Kidney epithelial cell (primary cell): ENCODE results near the gene CLCN2. TPM values are rescaled to one million over a fixed set of nuclear protein-coding genes. Genes with fewer than 3 reads are reported as not detected.

ENCODE experiments used
- DNase-seq: peaks from one replicate; pipeline ENCODE4 v3.0.0-alpha.2; 2010; ENCODE audit warnings: low read depth
- H3K27me3 ChIP-seq: 2 replicates; pipeline ENCODE4 v1.6.0; 2011; ENCODE audit warnings: low read length; ENCODE audit not compliant: control insufficient read depth, insufficient read depth
- H3K36me3 ChIP-seq: 2 replicates; pipeline ENCODE4 v1.5.1; 2011; ENCODE audit warnings: low read length; ENCODE audit not compliant: control insufficient read depth, insufficient read depth
- H3K4me3 ChIP-seq: 2 replicates; pipeline ENCODE4 v1.5.1; 2011; ENCODE audit warnings: low read depth, mild to moderate bottlenecking, control low read depth, low read length
- total RNA-seq: library from RNA; depleted of rRNA; stranded (reverse); fragments of >200 nt; gene quantifications from 2 replicates; pipeline ENCODE4 v1.2.3, GENCODE V29; 2015
- TF ChIP-seq, protein P1 (sequence below): IDR thresholded peaks from 2 replicates; pipeline ENCODE4 v1.5.1; 2011; ENCODE audit warnings: mild to moderate bottlenecking, moderate library complexity, low read length, control low read depth, inconsistent platforms; ENCODE audit not compliant: insufficient read depth, poor library complexity, severe bottlenecking

The CLCN2 gene
- total RNA-seq, 1 donor from 2014 or later: 2.6 TPM

DNA sequence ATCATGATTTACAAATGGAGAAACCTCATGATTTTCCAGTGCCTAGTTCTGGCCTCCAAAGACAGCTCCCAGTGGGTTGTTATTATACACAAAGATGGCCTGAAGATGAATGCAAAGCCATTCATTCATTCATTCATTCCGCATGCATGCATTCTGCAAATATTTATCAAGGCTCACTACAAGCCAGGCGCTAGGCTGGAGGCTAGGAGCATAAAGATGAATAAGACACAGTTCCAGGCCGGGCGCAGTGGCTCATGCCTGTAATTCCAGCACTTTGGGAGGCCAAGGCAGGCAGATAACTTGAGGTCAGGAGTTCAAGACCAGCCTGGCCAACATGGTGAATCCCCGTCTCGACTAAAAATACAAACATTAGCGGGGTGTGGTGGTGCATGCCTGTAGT is 64.8 kb downstream of the CLCN2 start:
- Histone ChIP-seq H3K4me3 (no peak overlapping the region), H3K36me3 (no peaks in the 10 kb centered on the region), H3K27me3 (peaks cover 6% of the 10 kb centered on the region)
- DNase-seq: no peak
- TF ChIP-seq, protein P1, sequence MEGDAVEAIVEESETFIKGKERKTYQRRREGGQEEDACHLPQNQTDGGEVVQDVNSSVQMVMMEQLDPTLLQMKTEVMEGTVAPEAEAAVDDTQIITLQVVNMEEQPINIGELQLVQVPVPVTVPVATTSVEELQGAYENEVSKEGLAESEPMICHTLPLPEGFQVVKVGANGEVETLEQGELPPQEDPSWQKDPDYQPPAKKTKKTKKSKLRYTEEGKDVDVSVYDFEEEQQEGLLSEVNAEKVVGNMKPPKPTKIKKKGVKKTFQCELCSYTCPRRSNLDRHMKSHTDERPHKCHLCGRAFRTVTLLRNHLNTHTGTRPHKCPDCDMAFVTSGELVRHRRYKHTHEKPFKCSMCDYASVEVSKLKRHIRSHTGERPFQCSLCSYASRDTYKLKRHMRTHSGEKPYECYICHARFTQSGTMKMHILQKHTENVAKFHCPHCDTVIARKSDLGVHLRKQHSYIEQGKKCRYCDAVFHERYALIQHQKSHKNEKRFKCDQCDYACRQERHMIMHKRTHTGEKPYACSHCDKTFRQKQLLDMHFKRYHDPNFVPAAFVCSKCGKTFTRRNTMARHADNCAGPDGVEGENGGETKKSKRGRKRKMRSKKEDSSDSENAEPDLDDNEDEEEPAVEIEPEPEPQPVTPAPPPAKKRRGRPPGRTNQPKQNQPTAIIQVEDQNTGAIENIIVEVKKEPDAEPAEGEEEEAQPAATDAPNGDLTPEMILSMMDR: no peak

Other genes with a start within 250 kb of the CLCN2 start
- 28.8 and 33.8 TPM in 2 replicates for gene EIF2B5, start 226.2 kb downstream of the CLCN2 start, total RNA-seq
- gene DVL3, start 206.2 kb downstream of the CLCN2 start, total RNA-seq: 51.7 and 61.6 TPM in 2 replicates
- gene AP2M1, start 186.8 kb downstream of the CLCN2 start, total RNA-seq: 282 and 297 TPM in 2 replicates
- 55.7 and 57.9 TPM in 2 replicates for gene ABCF3, start 175.4 kb downstream of the CLCN2 start, total RNA-seq
- 0.07 TPM in 1 of 2 replicates, not detected in the other for gene VWA5B2, start 132.0 kb downstream of the CLCN2 start, total RNA-seq
- 69.8 and 73.7 TPM in 2 replicates for gene ALG3, start 112.6 kb downstream of the CLCN2 start, total RNA-seq
- gene EEF1AKMT4, start 111.9 kb downstream of the CLCN2 start, total RNA-seq: 6.3 and 8.3 TPM in 2 replicates
- 0.67 and 1.2 TPM in 2 replicates for gene CAMK2N2, start 100.1 kb downstream of the CLCN2 start, total RNA-seq
- gene ECE2, start 85.6 kb downstream of the CLCN2 start, total RNA-seq: not detected in 2 replicates
- 903 and 972 TPM in 2 replicates for gene PSMD2, start 62.4 kb downstream of the CLCN2 start, total RNA-seq
- 381 and 386 TPM in 2 replicates for gene EIF4G1, start 47.0 kb downstream of the CLCN2 start, total RNA-seq
- 14.0 and 14.7 TPM in 2 replicates for gene FAM131A, start 24.0 kb downstream of the CLCN2 start, total RNA-seq
- gene POLR2H, start 105 bp upstream of the CLCN2 start, total RNA-seq: 73.3 and 79.8 TPM in 2 replicates
- 0.25 TPM in 1 of 2 replicates, not detected in the other for gene THPO, start 16.6 kb upstream of the CLCN2 start, total RNA-seq
- gene CHRD, start 18.4 kb upstream of the CLCN2 start, total RNA-seq: under 0.01 and 1.0 TPM in 2 replicates
- gene EPHB3, start 200.2 kb upstream of the CLCN2 start, total RNA-seq: 1.0 and 1.5 TPM in 2 replicates